Measurements from ENCODE around the gene FOXQ1. TPM values are rescaled to one million over a fixed set of nuclear protein-coding genes. Genes with fewer than 3 reads are reported as not detected.

FOXQ1 gene
- total RNA-seq, 2 donors from 2014 or later, result 20.3 to 38.6 TPM

DNA sequence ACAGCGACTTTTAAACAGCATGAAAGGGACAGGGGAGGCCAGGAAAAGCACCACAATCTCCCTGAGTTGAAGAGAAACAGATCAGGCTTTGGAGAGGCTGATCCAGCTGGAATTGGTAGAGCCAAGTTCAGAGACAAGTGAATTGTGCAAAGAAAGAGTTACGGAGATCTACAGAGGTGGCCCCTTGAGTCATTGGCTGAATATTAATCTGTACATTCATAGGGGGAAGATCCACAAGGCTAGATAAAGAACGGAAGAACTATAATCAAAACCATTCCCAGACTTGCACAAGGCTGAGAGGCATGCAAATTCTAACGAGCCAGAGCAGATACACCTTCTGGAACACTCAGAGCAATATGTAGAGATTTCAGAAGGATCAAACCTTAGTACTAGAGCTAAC lies 14.2 kb upstream of the FOXQ1 start:
- TF ChIP-seq POLR2AphosphoS5 (IDR thresholded peaks at IDR 0.05) (no peak), POLR2A (IDR thresholded peaks at IDR 0.05) (no peak)
- TF ChIP-seq, protein P1, sequence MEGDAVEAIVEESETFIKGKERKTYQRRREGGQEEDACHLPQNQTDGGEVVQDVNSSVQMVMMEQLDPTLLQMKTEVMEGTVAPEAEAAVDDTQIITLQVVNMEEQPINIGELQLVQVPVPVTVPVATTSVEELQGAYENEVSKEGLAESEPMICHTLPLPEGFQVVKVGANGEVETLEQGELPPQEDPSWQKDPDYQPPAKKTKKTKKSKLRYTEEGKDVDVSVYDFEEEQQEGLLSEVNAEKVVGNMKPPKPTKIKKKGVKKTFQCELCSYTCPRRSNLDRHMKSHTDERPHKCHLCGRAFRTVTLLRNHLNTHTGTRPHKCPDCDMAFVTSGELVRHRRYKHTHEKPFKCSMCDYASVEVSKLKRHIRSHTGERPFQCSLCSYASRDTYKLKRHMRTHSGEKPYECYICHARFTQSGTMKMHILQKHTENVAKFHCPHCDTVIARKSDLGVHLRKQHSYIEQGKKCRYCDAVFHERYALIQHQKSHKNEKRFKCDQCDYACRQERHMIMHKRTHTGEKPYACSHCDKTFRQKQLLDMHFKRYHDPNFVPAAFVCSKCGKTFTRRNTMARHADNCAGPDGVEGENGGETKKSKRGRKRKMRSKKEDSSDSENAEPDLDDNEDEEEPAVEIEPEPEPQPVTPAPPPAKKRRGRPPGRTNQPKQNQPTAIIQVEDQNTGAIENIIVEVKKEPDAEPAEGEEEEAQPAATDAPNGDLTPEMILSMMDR (IDR thresholded peaks at IDR 0.05), result no peak
- no peak for DNase-seq (ENCODE audit: low spot score)
- Histone ChIP-seq H3K27ac (peak overlapping the region in 1 of 2 donors; percentile 19), H3K27me3 (replicated peaks; ENCODE audit: insufficient read depth) (no peaks in the 10 kb centered on the region), H3K4me1 (replicated peaks) (peaks cover 4% of the 10 kb centered on the region), H3K9me3 (no peaks in the 10 kb centered on the region), H3K4me3 (no peak overlapping the region), H3K36me3 (no peaks in the 10 kb centered on the region)
- intact Hi-C loops (cut with DNase I), result no loop called here
- WGBS, result 52% methylated on average over 4 of the region's 4 CpGs

DNA sequence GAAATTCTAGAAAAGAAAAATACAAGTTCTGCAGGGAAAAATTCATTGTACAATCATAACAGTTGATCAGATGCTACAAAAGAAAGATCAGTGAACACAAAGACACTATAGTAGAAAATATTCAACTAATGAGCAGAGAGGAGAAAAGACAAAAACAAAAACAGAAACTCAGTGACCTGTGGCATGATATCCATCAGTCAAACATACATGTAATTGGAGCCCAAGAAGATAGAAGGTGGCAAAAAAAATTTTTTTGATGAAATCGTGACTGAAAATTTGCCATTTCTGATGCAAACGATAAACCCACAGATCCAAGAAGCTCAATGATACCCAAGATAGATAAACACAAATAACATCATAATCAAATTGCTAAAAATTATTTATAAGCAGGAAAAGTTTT lies 13.1 kb upstream of the FOXQ1 start:
- H3K4me1 ChIP-seq (replicated peaks), result peaks cover 4% of the 10 kb centered on the region
- H3K4me3 ChIP-seq, result no peak overlapping the region
- no peaks in the 10 kb centered on the region for H3K9me3 ChIP-seq
- no peak for TF ChIP-seq POLR2AphosphoS5 (IDR thresholded peaks at IDR 0.05)
- TF ChIP-seq, protein P1 (IDR thresholded peaks at IDR 0.05), result no peak
- TF ChIP-seq POLR2A (IDR thresholded peaks at IDR 0.05), result no peak
- no peaks in the 10 kb centered on the region for H3K27me3 ChIP-seq (replicated peaks; ENCODE audit: insufficient read depth)
- DNase-seq (ENCODE audit: low spot score), result no peak
- intact Hi-C loops (cut with DNase I), result no loop called here
- no peak overlapping the region for H3K27ac ChIP-seq
- no peaks in the 10 kb centered on the region for H3K36me3 ChIP-seq
- 94% methylated on average over 2 of the region's 2 CpGs for WGBS

DNA sequence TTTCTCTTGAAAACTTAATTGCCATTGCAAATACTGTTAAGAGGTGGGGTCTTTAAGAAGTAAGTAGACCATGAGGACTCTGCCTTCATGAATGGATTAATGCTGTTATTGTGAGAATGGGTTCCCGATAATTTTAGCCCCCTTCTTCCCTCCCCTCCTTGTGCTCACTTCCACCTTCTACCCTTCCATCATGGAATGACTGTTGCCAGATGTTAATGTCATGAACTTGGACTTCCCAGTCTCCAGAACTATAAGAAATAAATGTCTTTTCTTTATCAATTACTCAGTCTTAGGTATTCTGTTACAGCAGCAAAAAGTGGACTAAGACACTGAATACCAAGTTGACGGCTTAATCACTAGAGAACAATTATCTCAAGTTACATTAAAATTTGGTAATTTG lies 5.8 kb upstream of the FOXQ1 start:
- Histone ChIP-seq H3K27ac (no peak overlapping the region), H3K4me1 (replicated peaks) (no peaks in the 10 kb centered on the region), H3K27me3 (replicated peaks; ENCODE audit: insufficient read depth) (no peaks in the 10 kb centered on the region), H3K36me3 (no peaks in the 10 kb centered on the region), H3K4me3 (no peak overlapping the region), H3K9me3 (no peaks in the 10 kb centered on the region)
- no peak for TF ChIP-seq POLR2AphosphoS5 (IDR thresholded peaks at IDR 0.05)
- TF ChIP-seq POLR2A (IDR thresholded peaks at IDR 0.05), result no peak
- TF ChIP-seq, protein P1 (IDR thresholded peaks at IDR 0.05), result no peak
- DNase-seq (ENCODE audit: low spot score), result no peak
- WGBS, result 93% methylated on average over 2 of the region's 2 CpGs
- intact Hi-C loops (cut with DNase I), result no loop called here

DNA sequence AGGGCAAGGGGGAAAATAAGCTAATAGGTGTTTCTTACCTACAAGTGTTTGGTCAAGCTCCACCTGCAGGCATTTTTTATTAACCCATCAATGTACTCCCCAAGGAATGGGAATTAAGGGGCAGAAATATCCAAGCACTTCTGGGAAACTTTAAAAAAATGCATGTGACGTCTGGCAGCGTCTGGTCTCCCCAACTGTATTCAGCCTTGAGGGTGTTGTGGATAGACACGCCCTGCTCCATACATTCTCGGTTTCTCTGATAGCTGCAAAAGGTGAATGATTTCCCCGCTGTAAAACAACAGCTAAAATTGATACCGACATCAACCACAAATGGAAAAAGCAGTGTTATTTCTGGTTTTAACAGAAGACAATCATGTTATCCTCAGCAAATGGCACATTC lies 2.5 kb upstream of the FOXQ1 start:
- no peak for DNase-seq (ENCODE audit: low spot score)
- intact Hi-C loops (cut with DNase I), result no loop called here
- Histone ChIP-seq H3K9me3 (no peaks in the 10 kb centered on the region), H3K27me3 (replicated peaks; ENCODE audit: insufficient read depth) (no peaks in the 10 kb centered on the region), H3K36me3 (no peaks in the 10 kb centered on the region), H3K4me1 (replicated peaks) (no peaks in the 10 kb centered on the region), H3K27ac (no peak overlapping the region), H3K4me3 (no peak overlapping the region)
- TF ChIP-seq, protein P1 (IDR thresholded peaks at IDR 0.05), result no peak
- TF ChIP-seq POLR2AphosphoS5 (IDR thresholded peaks at IDR 0.05), result no peak
- TF ChIP-seq POLR2A (IDR thresholded peaks at IDR 0.05), result no peak
- 74% methylated on average over 6 of the region's 6 CpGs for WGBS

DNA sequence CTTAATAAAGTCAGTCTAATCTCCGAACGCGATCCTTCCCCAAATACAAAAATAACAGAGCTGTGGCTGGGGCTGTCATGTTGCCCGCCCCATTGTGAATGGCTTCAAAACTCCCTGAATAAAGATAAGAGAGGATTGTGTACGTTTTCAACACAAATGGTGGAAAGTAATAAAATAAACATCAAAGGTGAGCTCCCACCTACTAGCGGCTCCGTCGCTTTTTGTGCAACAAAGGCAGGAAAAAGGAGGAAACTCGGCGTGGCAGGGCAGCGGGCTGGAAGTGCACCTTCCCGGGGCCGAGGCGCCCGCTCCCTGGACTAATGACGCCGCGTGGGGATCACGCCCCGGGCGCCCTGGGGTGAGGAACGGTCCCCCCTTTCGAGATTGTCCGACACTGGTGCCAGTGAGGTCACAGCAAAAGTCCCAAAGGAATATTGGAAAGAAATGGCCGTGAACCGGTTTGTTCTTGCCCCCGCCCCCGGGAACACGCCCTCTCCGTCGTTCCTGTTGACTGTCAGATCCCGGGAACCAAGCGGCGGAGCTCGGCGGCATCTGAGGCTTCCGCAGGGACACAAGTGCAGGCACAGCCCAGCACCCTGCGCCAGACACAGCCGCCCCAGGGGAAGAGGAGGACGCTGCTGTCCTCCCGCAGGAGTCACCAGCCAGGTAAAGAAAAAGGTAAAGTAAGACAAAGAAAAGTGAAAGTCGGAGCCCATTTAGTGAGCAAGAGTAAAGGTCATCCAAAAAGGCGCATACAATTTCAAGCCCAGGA lies 1.1 kb upstream of the FOXQ1 start:
- peak overlapping the region; percentile 50 to 56 for H3K4me3 ChIP-seq
- TF ChIP-seq, protein P1 (IDR thresholded peaks at IDR 0.05), result no peak
- TF ChIP-seq POLR2AphosphoS5 (IDR thresholded peaks at IDR 0.05), result no peak
- TF ChIP-seq POLR2A (IDR thresholded peaks at IDR 0.05), result no peak
- no peaks in the 10 kb centered on the region for H3K27me3 ChIP-seq (replicated peaks; ENCODE audit: insufficient read depth)
- peak overlapping the region; percentile 83 to 90 for H3K27ac ChIP-seq
- no peaks in the 10 kb centered on the region for H3K4me1 ChIP-seq (replicated peaks)
- WGBS, result 2% methylated on average over 43 of the region's 43 CpGs
- intact Hi-C loops (cut with DNase I), result loop anchor here (5.0 kb wide), 2 partner anchors 71 to 399 kb away; no protein-coding TSS in a partner anchor
- peak; percentile 71 for DNase-seq (ENCODE audit: low spot score)
- no peaks in the 10 kb centered on the region for H3K36me3 ChIP-seq
- H3K9me3 ChIP-seq, result no peaks in the 10 kb centered on the region

All from prostate gland (tissue), 2 donors.